Esophagus squamous epithelium (tissue), 5 donors: Measurements from ENCODE around the gene BLOC1S5. TPM values are rescaled to one million over a fixed set of nuclear protein-coding genes. Genes with fewer than 3 reads are reported as not detected.

Experiments
- DNase-seq: peaks from one replicate; lab custom pipeline; 2025; lab: John Stamatoyannopoulos, UW
- H3K27ac ChIP-seq, 4 donors: fragments of 200-600 bp; sonication (generic); one replicate each; pipeline ENCODE4 v1.5.1; 2016 to 2019; ENCODE audit warnings: mild to moderate bottlenecking in 1 of 4
- H3K27me3 ChIP-seq, 4 donors: fragments of 200-600 bp; sonication (generic); 1 replicate in 3 of 4; 2 replicates in 1 of 4; pipeline versions ENCODE4 v1.5.1 to v1.6.0; 2017 to 2021; ENCODE audit warnings: antibody characterized with exemption in 1 of 4
- H3K36me3 ChIP-seq, 3 donors: fragments of 200-600 bp; sonication (generic); one replicate each; pipeline ENCODE4 v1.5.1; 2016 to 2019
- H3K4me1 ChIP-seq, 3 donors: fragments of 200-600 bp; sonication (generic); one replicate each; pipeline ENCODE4 v1.5.1; 2017 to 2019
- H3K4me3 ChIP-seq, 4 donors: fragments of 200-600 bp; sonication (generic); 1 replicate in 3 of 4; 2 replicates in 1 of 4; pipeline ENCODE4 v1.5.1; 2016 to 2019; ENCODE audit warnings: mild to moderate bottlenecking in 2 of 4, moderate library complexity in 1 of 4
- H3K9me3 ChIP-seq, 3 donors: fragments of 200-600 bp; sonication (generic); one replicate each; pipeline ENCODE4 v1.5.1; 2016 to 2019
- POLR2A ChIP-seq, 4 donors: fragments of 450-650 bp; IDR thresholded peaks; one replicate each; pipeline ENCODE4 v1.6.1; 2017; ENCODE audit warnings: antibody characterized with exemption in 4 of 4, mild to moderate bottlenecking in 4 of 4, moderate library complexity in 3 of 4
- WGBS, 2 donors: methylation state at CpG; one replicate each; pipeline ENCODE4 v1.1.5; 2018; 5-methylcytosine and 5-hydroxymethylcytosine counted together
- intact Hi-C: fragments of 100-400 bp; cut with DNase I; formaldehyde crosslinking; loops from one replicate; pipeline ENCODE4 v1.15.0; 2022
- total RNA-seq, 4 donors: library from RNA; depleted of rRNA; stranded (reverse); fragments of >200 nt; gene quantifications; one replicate each; pipeline ENCODE4 v1.1.0, GENCODE V29; 2016
- TF ChIP-seq, protein P1 (sequence below), 6 experiments: fragments of 450-650 bp in 4 of 6; fragments of 200-600 bp in 2 of 6; sonication (generic) in 2 of 6; IDR thresholded peaks; one replicate each; pipeline ENCODE4 v1.5.1; 2016 to 2019; ENCODE audit warnings: antibody characterized with exemption in 6 of 6, mild to moderate bottlenecking in 4 of 6, moderate library complexity in 4 of 6
- donor health status: DM: yes; HTN: yes; CAD: no.

BLOC1S5 gene
- total RNA-seq, 4 donors from 2014 or later: 4.1 to 12.4 (median 9.0) TPM

DNA sequence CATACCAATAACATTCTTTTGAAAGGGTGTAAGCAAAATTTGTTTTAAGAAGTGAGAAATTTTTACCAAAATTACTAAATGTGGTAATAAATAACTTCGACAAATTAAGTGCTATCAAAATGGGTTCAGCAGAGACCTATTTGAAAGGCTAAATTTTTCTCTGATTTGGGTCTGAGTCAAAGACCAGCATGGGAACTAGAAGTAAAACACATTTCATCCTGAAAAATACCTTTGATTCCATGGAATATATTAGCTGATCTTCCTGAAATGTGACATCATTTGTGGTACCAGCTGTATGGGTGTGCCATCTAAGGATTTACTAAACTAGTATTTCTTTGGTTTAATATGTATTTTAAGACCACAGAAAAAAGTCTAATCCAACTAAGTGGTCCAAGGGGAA, 63.6 kb downstream of the BLOC1S5 start:
- Histone ChIP-seq H3K4me1 (peaks cover 0 to 4% (median 0%) of the 10 kb centered on the region in 3 donors), H3K27me3 (no peaks in the 10 kb centered on the region), H3K27ac (no peak overlapping the region), H3K9me3 (no peaks in the 10 kb centered on the region), H3K36me3 (no peaks in the 10 kb centered on the region), H3K4me3 (no peak overlapping the region)
- intact Hi-C loops: no loop called here
- WGBS, 2 donors: 81 to 87% methylated on average over 1 of the region's 1 CpG
- TF ChIP-seq POLR2A (IDR thresholded peaks at IDR 0.05): no peak
- TF ChIP-seq, protein P1, sequence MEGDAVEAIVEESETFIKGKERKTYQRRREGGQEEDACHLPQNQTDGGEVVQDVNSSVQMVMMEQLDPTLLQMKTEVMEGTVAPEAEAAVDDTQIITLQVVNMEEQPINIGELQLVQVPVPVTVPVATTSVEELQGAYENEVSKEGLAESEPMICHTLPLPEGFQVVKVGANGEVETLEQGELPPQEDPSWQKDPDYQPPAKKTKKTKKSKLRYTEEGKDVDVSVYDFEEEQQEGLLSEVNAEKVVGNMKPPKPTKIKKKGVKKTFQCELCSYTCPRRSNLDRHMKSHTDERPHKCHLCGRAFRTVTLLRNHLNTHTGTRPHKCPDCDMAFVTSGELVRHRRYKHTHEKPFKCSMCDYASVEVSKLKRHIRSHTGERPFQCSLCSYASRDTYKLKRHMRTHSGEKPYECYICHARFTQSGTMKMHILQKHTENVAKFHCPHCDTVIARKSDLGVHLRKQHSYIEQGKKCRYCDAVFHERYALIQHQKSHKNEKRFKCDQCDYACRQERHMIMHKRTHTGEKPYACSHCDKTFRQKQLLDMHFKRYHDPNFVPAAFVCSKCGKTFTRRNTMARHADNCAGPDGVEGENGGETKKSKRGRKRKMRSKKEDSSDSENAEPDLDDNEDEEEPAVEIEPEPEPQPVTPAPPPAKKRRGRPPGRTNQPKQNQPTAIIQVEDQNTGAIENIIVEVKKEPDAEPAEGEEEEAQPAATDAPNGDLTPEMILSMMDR (IDR thresholded peaks at IDR 0.05): no peak
- DNase-seq: no peak

DNA sequence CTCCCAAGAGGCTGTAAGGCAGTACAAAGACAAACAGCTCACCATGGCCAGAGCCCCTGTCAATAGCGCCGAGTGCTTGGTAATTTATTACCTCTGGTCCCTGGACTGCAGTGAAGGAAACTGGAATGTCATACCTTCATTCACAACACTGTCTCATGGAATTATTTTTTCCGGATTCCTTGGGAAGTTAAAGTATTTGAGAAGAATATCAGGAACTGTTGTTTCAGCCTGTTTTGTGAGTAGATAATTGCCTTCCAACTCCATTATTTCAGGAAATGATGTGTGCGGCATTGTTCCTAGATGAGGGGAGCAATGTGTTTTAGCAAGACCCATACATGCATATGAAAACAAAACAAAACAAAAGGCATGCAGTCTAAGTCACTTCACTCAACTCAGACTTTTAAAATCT, 64.0 kb downstream of the BLOC1S5 start:
- WGBS, 2 donors: 64 to 87% methylated on average over 4 of the region's 4 CpGs
- Histone ChIP-seq H3K27ac (no peak overlapping the region), H3K9me3 (no peaks in the 10 kb centered on the region), H3K27me3 (no peaks in the 10 kb centered on the region), H3K4me3 (no peak overlapping the region), H3K4me1 (peaks cover 0 to 4% (median 0%) of the 10 kb centered on the region in 3 donors), H3K36me3 (no peaks in the 10 kb centered on the region)
- TF ChIP-seq, protein P1 (IDR thresholded peaks at IDR 0.05): no peak
- TF ChIP-seq POLR2A (IDR thresholded peaks at IDR 0.05): no peak
- intact Hi-C loops: no loop called here
- DNase-seq: no peak

DNA sequence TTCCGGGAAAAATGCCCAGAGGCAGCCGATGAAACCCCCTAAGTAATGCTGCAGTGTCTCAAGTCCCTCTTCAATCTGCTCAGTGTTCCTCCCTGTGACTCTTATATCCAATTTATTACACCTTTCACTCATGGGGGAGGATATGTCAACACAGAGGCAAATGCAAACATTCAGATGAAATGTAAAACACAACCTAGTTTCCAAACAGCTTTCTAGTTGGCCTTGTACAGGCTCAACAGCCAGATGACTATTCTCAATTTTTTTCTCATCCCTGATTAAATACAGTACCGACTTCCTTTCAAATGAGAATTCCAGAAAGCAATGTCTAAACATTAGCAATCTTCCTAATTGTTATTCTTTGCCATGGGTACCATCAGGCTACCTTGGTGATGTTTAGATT, 65.0 kb downstream of the BLOC1S5 start:
- Histone ChIP-seq H3K27me3 (no peaks in the 10 kb centered on the region), H3K36me3 (no peaks in the 10 kb centered on the region), H3K9me3 (no peaks in the 10 kb centered on the region), H3K4me1 (peaks cover 0 to 4% (median 0%) of the 10 kb centered on the region in 3 donors), H3K4me3 (no peak overlapping the region), H3K27ac (no peak overlapping the region)
- no peak for DNase-seq
- TF ChIP-seq, protein P1 (IDR thresholded peaks at IDR 0.05): no peak
- TF ChIP-seq POLR2A (IDR thresholded peaks at IDR 0.05): no peak
- intact Hi-C loops: no loop called here
- 75 to 85% methylated on average over 3 of the region's 3 CpGs for WGBS, 2 donors

DNA sequence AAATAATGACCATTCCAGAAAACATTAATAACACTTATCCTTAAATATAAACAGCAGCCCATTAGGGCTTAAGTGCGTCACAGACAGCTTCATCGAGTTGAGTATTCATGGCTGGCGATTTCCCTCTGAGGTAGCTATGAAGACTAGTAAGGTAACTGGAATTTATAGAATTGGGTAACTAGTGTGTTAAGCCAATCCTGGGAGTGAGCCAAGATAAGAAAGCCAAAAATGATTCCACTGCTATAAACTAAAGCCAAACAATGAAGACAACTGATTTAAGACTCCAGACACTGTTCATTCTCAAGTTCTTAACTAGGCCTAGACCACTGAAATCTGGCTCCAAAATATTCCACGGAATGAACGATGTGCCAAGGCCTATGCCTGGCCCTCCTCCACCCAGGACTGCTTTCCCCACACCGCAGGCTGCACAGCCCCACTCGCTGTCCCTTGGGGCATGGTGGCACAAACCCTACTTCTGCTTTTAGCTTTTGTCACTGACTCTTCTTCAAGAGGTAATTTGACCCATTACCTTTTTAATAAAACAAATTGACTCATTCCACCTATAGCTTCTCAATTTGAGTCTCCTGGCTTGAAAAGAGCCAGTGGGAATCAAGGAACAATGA, 66.0 kb downstream of the BLOC1S5 start:
- WGBS, 2 donors: 69 to 82% methylated on average over 7 of the region's 7 CpGs
- intact Hi-C loops: no loop called here
- H3K36me3 ChIP-seq: no peaks in the 10 kb centered on the region
- peaks cover 0 to 4% (median 0%) of the 10 kb centered on the region in 3 donors for H3K4me1 ChIP-seq
- H3K27me3 ChIP-seq: no peaks in the 10 kb centered on the region
- no peak overlapping the region for H3K4me3 ChIP-seq
- no peak for DNase-seq
- H3K9me3 ChIP-seq: no peaks in the 10 kb centered on the region
- TF ChIP-seq, protein P1 (IDR thresholded peaks at IDR 0.05): no peak
- TF ChIP-seq POLR2A (IDR thresholded peaks at IDR 0.05): no peak
- no peak overlapping the region for H3K27ac ChIP-seq

DNA sequence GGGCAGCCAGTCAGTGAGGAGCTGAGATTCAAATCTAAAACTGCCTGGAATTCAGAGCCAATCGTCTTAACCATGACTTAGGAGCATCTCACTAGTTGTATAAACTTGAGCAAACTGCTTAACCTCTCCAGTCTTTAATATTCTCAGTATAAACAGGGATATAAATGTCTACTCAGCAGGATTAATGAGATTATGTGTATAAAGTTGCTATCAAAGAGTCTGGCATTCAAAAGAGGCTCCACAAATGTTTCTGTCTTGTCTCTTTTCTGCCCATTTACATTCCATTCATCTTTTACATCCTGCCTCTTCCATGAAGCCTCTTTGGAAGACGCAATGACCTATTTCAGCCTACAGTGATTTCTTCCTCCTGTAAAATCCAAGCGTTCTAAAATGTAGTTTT, 66.9 kb downstream of the BLOC1S5 start:
- intact Hi-C loops: no loop called here

More for the DNA sequence above, 66.9 kb downstream of the BLOC1S5 start:
- no peaks in the 10 kb centered on the region for H3K36me3 ChIP-seq
- no peak overlapping the region for H3K27ac ChIP-seq
- peaks cover under 1 to 11% (median 5%) of the 10 kb centered on the region in 3 donors for H3K4me1 ChIP-seq
- 57 to 64% methylated on average over 3 of the region's 3 CpGs for WGBS, 2 donors
- no peak for DNase-seq
- no peak overlapping the region for H3K4me3 ChIP-seq
- no peaks in the 10 kb centered on the region for H3K9me3 ChIP-seq
- no peaks in the 10 kb centered on the region for H3K27me3 ChIP-seq
- TF ChIP-seq, protein P1 (IDR thresholded peaks at IDR 0.05): no peak
- TF ChIP-seq POLR2A (IDR thresholded peaks at IDR 0.05): no peak
